ENCODE results near the gene KDM4E.

KDM4E gene

GRCh38 chr11:95050595-95051202 lies 25.6 kb downstream of the KDM4E start:
- no peak for DNase-seq (ENCODE audit: low read depth)

- no peak for DNase-seq (ENCODE audit: low read depth)
These were observed 29.3 kb downstream of the KDM4E start for GRCh38 chr11:95054356-95054755.

GRCh38 chr11:95055283-95055897 lies 30.3 kb downstream of the KDM4E start:
- no peak for DNase-seq (ENCODE audit: low read depth)

GRCh38 chr11:95057959-95058358 lies 32.9 kb downstream of the KDM4E start:
- no peak for DNase-seq (ENCODE audit: low read depth)

GRCh38 chr11:95058621-95059020 lies 33.6 kb downstream of the KDM4E start:
- DNase-seq (ENCODE audit: low read depth): no peak

- DNase-seq (ENCODE audit: low read depth): no peak
These were observed 34.0 kb downstream of the KDM4E start for GRCh38 chr11:95059046-95059445.

- no peak for DNase-seq (ENCODE audit: low read depth)
These were observed 40.3 kb downstream of the KDM4E start for GRCh38 chr11:95065336-95065735.

- DNase-seq (ENCODE audit: low read depth): peak; percentile 14
These were observed 41.6 kb downstream of the KDM4E start, which contains the start of gene SRSF8 for GRCh38 chr11:95066716-95067038. TSS of gene SRSF8 (plus strand) at chr11:95066919. CDS start at chr11:95067227, 308 bp downstream.

- peak; percentile 64 for DNase-seq (ENCODE audit: low read depth)
These were observed 42.2 kb downstream of the KDM4E start for GRCh38 chr11:95067039-95067840.

GRCh38 chr11:95067841-95068219 lies 42.8 kb downstream of the KDM4E start:
- DNase-seq (ENCODE audit: low read depth): no peak

GRCh38 chr11:95068549-95068948 lies 43.5 kb downstream of the KDM4E start:
- DNase-seq (ENCODE audit: low read depth): peak; percentile 68

GRCh38 chr11:95070471-95070870 lies 45.4 kb downstream of the KDM4E start:
- DNase-seq (ENCODE audit: low read depth): no peak

GRCh38 chr11:95072948-95073347 lies 47.9 kb downstream of the KDM4E start:
- DNase-seq (ENCODE audit: low read depth): no peak

GRCh38 chr11:95074792-95075563 lies 49.9 kb downstream of the KDM4E start:
- DNase-seq (ENCODE audit: low read depth): no peak

- DNase-seq (ENCODE audit: low read depth): no peak
These were observed 51.4 kb downstream of the KDM4E start for GRCh38 chr11:95076416-95076815.

- DNase-seq (ENCODE audit: low read depth): no peak
These were observed 51.9 kb downstream of the KDM4E start for GRCh38 chr11:95076981-95077380.
